ENCODE data around the gene CENPP. TPM values are rescaled to one million over a fixed set of nuclear protein-coding genes. Genes with fewer than 3 reads are reported as not detected.

CENPP gene
- total RNA-seq, 1 experiment from 2014 or later, result 14.3 TPM

Small RNA genes lying within 50 kb of the gene (microRNA-seq; reads per million reads assigned to microRNA genes)
- gene MIR3651 (ENCODE audit: borderline number of aligned reads), result 2.1 reads per million
- gene MIR4670 (ENCODE audit: borderline number of aligned reads), result not detected

Other genes starting within 250 kb of the CENPP start
- gene SPTLC1, start 210.5 kb upstream of the CENPP start, total RNA-seq (2021), result 81.2 to 86.4 TPM (median 84.4 TPM) in 3 replicates
- 198 to 220 TPM (median 199 TPM) in 3 replicates for gene IARS1, start 32.3 kb upstream of the CENPP start, total RNA-seq (2021)
- gene NOL8, start 603 bp upstream of the CENPP start, total RNA-seq (2021), result 26.6 to 32.3 TPM (median 32.2 TPM) in 3 replicates
- gene OGN, start 78.6 kb downstream of the CENPP start, total RNA-seq (2021), result 0.11 TPM in 1 of 3 replicates, not detected in the others
- not detected in 3 replicates for gene OMD, start 98.5 kb downstream of the CENPP start, total RNA-seq (2021)
- not detected in 3 replicates for gene ASPN, start 156.6 kb downstream of the CENPP start, total RNA-seq (2021)
- gene ECM2, start 210.0 kb downstream of the CENPP start, total RNA-seq (2021), result not detected in 3 replicates